Epithelial cell of proximal tubule (primary cell): ENCODE data around the gene NPFF. TPM values are rescaled to one million over a fixed set of nuclear protein-coding genes. Genes with fewer than 3 reads are reported as not detected.
"Not testable (repeated sequence)": the region's sequence is repeated elsewhere in the genome, so short reads cannot be mapped to it uniquely, and the experiment has no call there.

Experiments
- DNase-seq: peaks from one replicate; pipeline ENCODE4 v3.0.0-alpha.2; 2011; ENCODE audit warnings: low read depth
- H3K4me3 ChIP-seq: 2 replicates; pipeline ENCODE4 v1.5.1; 2011; ENCODE audit warnings: low read depth, mild to moderate bottlenecking, low read length
- total RNA-seq: library from RNA; depleted of rRNA; stranded (reverse); fragments of >200 nt; gene quantifications from 2 replicates; pipeline ENCODE4 v1.2.3, GENCODE V29; 2015
- TF ChIP-seq, protein P1 (sequence below): conservative IDR thresholded peaks from 2 replicates; pipeline ENCODE4 v1.5.1; 2012; ENCODE audit warnings: low read depth, mild to moderate bottlenecking, low read length

The NPFF gene, protein sequence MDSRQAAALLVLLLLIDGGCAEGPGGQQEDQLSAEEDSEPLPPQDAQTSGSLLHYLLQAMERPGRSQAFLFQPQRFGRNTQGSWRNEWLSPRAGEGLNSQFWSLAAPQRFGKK
- not detected in 2 replicates for total RNA-seq

DNA sequence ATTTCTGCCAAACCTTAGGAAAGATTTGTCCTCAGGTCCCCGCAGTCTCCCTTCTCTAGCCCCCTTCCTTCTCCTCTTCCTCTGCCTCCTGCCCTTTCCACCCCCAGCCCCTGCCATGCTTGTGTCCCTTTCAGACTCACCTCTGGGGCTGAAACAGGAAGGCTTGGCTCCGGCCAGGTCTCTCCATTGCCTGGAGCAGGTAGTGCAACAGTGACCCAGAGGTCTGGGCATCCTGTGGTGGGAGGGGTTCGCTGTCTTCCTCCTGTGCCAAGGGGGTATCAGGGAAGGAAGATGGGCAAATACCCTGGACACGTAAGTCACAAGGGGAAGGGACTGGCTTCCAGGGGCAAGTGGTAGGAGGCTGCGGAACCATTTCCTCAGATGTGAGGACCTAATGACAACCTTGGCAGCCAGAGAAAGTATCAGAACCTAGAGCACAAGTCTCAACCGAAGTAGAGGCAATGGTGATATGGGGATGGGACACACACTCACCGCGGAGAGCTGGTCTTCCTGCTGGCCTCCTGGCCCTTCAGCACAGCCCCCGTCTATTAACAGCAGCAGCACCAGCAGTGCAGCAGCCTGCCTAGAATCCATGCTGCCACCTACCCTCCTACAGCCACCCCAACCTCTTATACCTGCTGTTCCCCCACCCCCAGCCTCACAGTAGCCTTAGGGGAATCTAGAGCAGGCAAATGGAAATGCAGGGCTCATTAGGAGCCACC is at the start of gene NPFF:
Gene NPFF (minus strand): TSS at position 604 of the 722 bp plus-strand sequence. CDS start 10 bp downstream, at position 594.
- DNase-seq, result no peak
- TF ChIP-seq, protein P1, sequence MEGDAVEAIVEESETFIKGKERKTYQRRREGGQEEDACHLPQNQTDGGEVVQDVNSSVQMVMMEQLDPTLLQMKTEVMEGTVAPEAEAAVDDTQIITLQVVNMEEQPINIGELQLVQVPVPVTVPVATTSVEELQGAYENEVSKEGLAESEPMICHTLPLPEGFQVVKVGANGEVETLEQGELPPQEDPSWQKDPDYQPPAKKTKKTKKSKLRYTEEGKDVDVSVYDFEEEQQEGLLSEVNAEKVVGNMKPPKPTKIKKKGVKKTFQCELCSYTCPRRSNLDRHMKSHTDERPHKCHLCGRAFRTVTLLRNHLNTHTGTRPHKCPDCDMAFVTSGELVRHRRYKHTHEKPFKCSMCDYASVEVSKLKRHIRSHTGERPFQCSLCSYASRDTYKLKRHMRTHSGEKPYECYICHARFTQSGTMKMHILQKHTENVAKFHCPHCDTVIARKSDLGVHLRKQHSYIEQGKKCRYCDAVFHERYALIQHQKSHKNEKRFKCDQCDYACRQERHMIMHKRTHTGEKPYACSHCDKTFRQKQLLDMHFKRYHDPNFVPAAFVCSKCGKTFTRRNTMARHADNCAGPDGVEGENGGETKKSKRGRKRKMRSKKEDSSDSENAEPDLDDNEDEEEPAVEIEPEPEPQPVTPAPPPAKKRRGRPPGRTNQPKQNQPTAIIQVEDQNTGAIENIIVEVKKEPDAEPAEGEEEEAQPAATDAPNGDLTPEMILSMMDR, result no peak

DNA sequence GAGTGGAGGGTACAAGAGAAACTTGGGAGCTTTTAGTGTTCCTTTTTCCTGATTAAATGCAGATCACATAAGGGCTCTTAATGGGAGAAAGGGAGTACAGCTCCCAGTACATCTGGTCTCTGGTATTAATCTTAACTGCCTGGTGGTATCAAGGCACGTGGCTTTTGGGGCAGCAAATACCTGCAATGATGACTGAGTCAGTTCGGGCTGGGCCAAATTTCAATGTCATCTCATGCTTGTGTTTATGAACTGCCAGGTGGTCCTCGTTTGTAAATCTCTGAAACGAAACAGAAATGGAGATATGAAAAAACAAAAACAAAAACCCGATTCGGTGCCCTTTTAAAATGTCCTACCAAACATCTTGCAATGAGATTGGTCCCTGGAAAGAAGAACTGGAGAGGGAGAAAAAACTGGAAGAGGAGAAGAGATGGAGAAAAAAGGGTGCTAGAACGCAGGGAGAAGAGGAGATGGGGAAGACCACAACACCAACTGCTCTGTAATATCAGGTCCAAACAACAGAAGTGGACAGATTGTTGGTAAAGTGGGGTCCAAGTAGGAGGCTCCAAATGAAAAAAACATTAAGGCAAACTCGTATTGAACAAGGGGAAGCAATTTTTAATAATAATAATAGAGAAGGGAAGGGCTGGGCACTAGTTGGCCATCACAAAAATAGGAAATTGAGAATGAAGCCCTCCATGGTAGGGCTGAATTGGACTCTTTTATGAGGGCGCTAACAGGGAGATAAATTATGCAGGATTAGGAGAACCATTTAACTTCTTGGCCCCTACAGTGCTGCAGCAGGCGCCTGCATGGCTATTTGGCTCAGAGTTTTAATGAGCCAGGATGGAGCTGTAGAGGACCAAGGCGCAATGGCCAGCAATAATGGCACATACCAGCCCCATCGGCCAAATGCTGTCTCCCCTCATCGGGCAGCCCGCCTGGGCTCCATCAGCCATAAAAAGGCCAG is 45.4 kb upstream of the NPFF start:
- no peak overlapping the region for H3K4me3 ChIP-seq
- DNase-seq, result no peak
- TF ChIP-seq, protein P1, result no peak

More for the DNA sequence above, at the start of gene NPFF:
- H3K4me3 ChIP-seq, result no peak within 1 kb of the TSS

DNA sequence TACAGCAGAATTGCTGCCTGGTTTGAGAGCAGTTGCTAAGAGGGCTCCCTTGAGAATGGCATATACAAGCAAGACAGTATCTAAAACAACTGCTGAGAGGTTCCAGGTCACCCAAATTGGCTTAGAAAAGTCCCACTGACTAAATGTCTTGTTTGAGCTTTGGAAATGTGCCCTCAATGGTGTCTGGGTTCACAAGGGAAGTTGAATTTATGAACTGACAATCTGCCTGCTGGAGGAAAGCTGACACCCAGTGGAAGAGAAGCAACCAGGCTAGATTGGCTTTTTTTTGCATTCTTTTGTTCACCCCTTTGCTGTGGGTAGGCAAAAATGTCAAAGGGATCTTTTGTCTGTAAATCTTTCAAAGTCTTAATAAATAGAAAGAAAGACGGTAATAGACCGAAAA is 44.6 kb upstream of the NPFF start:
- no peak for DNase-seq
- TF ChIP-seq, protein P1, result no peak
- H3K4me3 ChIP-seq, result no peak overlapping the region

DNA sequence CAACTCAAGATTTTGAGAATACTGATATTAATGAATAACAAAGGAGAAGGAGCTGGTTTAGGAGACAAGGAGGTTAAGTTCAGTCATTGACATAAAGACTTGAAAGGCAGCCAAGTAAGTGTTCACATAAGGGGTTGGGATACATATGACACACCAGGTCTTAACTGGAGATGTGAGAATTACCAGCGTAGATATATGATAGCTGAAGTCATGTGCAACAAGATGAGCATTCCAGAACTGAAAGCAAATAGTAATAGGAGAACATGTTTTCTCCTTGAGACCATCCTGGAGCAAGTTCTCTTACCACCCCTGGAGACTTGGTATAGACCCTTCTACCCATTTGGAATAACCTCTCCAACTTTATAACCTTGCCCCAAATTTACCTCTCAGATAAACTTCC is 43.3 kb upstream of the NPFF start:
- TF ChIP-seq, protein P1, result no peak
- no peak overlapping the region for H3K4me3 ChIP-seq
- no peak for DNase-seq

DNA sequence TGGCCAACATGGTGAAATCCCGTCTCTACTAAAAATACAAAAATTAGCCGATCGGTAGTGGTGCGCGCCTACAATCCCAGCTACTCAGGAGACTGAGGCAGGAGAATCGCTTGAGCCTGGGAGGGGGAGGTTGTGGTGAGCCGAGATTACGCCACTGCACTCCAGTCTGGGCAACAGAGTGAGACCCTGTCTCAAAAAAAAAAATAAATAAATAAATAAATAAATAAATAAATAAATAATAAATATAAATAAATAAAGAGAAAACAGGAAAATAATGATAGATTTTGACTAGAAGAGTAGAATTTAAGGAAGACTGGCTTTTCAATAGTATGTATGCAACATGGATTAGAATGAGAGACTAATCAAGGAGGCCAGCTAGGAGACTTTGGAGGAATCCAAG is 42.8 kb upstream of the NPFF start:
- not testable (repeated sequence) for H3K4me3 ChIP-seq, DNase-seq

DNA sequence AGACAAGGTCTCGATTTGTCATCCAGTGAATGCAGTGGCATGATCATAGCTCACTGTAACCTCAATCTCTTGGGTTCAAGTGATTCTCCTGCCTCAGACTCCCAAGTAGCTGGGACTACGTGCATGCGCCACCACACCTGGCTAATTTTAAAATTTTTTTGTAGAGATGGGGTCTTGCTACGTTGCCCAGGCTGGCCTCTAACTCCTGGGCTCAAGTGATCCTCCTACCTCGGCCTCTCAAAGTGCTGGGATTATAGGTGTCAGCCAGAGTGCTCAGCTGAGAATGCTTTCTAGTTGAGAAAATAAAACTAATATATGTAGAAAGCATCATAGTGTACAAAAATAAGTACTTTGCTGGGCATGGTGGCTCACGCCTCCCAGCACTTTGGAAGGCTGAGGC is 41.1 kb upstream of the NPFF start:
- H3K4me3 ChIP-seq, DNase-seq: not testable (repeated sequence)

DNA sequence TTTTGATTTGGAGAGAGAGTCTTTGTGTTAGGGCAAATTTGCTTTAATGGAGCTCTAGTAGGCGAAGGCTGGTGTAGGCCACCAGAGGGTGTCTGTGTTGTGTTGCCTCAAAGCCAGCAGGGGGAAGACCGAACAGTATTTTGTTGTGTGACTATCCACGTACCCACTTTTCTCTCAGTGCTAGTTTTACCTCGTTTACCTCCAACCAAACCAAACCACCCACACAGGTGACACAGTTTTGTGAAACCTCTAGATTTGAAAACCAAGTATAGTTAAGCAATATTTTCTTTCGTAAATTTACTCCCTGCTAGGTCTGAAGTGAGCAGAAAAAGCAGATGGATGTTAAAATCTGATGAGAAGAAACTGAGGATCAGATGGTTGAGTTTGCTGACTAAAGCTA is 36.3 kb upstream of the NPFF start:
- TF ChIP-seq, protein P1, result peak; percentile 97
- H3K4me3 ChIP-seq, result no peak overlapping the region
- DNase-seq, result no peak

DNA sequence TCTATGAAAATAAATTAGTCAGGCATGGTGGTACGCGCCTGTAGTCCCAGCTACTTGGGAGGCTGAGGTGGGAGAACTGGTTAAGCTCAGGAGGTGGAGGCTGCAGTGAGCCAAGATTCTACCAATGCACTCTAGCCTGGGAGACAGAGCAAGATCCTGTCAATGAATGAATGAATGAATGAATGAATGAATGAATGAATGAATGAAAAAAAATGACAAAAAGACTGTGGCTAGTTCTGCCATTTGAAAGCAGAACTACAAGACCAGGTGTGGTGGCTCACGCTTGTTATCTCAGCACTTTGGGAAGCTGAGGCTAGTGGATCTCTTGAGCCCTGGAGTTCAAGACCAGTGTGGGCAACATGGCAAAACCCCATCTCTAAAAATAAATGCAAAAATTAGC is 32.2 kb upstream of the NPFF start:
- no peak overlapping the region for H3K4me3 ChIP-seq
- TF ChIP-seq, protein P1, result no peak
- DNase-seq, result no peak
